ENCODE results near the gene LPP.

LPP gene

DNA sequence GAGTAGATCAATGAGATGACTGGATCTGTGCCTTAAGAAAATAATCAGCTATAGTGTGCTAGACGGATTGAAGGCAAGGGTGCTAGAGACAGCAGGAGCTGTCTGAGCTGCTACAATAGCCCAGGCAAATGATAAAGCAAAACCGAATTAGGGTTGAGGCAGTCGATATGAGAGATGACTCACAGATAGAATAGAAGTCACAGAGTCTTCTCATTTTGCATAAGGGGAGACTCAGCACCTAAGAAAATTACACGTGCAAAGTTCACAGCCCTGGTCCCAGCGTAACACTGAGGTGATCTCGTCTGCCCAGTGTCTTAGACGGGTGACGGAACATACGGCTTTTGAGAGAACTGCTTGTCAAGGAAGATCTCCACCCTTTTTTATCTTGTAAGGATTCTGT is 11.6 kb downstream of the LPP start:
- intact Hi-C loops (cut with DNase I): no loop called here
- DNase-seq: no peak

DNA sequence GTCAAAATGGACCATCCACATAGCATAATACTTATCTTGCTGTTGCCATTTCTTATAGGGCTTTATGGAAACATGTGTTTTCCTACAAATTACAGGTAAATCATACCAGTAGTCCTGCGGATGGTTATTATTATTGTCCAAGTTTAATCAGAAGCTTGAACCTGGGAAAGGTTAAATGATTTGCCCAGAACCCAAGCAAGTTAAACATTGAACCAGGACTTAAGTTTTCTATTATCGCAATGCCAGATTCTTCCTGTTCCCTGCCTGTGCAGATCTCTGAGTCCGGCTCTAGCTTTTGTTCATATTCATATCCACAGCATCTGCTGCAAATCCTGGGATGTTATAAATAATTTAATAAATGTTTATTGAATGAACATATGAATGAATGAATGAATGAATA is 12.5 kb downstream of the LPP start:
- intact Hi-C loops (cut with DNase I): no loop called here
- DNase-seq: no peak

DNA sequence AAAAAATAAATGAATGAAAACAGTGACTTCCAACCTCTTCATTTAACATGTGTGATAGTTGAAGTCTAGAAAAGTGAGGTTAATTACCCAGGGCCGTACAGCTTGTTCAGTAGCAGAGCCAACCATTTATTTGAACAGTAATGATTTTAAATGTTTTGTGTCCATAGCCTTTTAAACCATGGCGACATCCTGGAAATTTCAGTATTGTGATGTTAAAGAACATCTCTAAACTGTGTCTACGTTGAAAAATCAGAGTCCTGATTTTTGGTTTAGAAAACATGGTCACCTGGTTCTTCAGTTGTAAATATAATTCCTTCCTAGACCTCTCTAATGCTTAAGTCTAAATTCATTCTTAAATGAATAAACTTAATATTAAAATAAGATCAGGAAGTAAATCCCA is 14.2 kb downstream of the LPP start:
- DNase-seq: no peak
- intact Hi-C loops (cut with DNase I): no loop called here

DNA sequence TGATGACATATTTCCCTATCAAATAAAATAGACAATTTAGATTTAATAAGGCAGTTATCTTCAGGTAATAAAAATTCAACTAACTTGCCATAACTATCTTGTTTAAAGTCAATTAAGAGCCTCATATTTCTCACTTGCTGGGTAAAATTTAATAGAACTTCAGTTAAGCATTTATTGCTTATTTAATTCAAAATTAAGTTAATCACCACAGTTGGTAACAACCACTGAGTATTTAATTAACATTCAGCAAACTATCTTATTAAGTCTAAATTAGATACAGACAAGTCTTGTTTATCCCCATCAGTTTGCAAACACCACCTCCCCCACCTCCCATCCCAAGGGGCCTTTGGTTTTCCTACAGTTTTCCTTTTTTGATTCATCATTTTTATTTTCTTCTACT is 14.7 kb downstream of the LPP start:
- no peak for DNase-seq

DNA sequence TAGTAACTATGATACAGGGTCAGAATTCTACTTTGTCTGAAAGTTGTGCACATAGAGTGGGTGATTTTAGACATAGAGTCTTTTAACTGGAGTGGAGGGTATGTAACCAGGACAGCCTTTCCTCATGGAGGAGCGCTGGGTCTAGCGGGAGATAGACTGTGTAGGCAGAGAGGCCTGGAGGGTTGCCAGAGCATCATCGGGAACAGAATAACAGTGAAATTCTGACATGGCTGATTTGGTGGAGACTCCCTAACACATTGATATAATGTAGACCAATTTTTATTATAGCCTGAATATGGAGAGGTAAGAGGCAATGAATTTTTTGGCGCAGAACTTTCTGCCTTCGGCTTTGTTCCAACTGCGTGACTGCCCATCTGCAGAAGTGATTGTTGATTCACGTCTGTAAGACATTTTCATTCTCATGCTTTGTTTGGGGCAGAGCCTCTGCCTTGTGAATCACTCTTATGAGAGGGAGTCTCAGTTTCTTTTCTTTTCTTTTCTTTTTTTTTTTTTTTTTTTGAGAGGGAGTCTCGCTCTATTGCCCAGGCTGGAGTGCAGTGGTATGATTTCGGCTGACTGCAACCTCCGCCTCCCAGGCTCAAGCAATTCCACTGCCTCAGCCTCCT is 16.0 kb downstream of the LPP start:
- intact Hi-C loops (cut with DNase I): no loop called here
- DNase-seq: peak in 4 of 10 donors; percentile 19 to 56 (median 34)

More for the DNA sequence above, 14.7 kb downstream of the LPP start:
- intact Hi-C loops (cut with DNase I): no loop called here

DNA sequence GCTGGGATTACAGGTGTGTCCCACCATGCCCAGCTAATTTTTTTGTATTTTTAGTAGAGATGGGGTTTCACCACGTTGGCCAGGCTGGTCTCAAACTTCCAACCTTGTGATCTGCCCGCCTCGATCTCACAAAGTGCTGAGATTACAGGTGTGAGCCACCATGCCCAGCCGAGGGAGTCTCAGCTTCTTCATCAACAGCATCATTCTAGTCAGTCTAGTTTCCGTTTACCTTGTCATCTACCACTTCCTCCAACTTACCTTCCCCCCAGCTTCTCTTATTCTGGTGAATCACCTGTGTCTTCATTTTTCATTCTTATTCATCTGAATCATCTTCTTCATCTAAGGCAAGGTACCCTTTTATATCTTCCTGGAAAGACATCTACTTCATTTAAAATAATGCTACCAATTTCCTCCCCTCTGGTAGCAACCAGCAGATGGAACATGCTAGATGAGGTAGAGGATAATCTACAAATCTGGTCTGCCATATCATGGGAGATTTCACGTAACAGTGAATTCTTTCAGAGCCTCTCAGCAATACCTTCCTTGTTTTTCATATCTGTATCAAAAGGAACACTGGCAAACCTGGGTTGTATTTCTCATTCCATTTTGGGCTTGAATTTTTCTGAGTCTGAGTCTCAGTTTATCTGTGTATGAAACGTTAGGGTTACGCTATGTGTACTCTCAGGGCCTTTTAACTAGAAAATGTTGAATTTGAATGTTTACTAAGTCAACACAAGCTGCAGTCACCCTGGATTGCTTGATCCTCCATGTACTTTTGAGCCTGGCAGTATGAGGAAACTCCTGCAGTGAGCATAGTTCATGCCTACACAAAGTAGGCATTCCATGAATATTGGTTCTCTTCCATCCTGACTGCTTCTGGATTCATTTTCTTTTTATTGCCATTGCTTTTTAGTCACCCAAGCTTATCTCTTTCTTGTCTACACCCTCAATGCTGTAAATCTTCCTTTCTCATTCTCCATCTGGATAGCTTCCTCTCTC is 16.8 kb downstream of the LPP start:
- no peak for DNase-seq
- intact Hi-C loops (cut with DNase I): no loop called here

DNA sequence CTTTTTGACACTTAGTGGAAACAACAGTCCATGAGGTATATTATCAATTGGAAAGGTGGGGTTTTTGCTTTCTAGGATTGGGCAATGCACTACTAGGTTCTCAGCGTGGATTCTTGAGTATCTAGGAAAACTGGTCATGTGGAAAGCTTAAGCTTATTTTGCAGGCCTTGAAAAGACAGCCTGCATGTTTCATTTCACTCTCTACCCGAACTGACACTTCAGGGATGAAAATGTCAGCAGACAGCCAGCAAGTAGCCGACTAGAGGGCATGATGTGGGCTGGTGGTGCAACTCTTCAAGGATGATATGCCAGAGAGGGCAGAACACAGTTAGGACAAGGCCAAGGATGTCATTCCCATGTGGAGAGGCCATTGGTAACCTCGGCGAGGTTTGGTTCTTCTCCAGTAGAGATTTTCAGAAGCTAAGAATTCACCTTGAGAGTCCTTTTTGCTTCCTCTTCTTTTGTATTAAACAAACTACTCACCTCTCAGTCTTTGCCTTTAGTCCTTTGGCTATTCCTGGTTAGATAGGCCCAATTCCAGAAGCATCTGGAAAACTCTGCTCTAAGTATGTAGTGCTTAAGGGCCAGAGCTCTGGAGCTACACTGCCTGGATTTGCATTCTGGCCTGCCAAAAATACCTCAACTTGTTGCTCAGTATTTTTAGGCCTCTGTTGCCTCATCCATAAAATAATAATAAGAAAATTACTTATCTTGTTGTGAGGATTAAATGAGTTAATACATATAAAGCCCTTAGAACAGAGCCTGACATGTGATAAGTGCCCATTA is 17.9 kb downstream of the LPP start:
- intact Hi-C loops (cut with DNase I): no loop called here

DNA sequence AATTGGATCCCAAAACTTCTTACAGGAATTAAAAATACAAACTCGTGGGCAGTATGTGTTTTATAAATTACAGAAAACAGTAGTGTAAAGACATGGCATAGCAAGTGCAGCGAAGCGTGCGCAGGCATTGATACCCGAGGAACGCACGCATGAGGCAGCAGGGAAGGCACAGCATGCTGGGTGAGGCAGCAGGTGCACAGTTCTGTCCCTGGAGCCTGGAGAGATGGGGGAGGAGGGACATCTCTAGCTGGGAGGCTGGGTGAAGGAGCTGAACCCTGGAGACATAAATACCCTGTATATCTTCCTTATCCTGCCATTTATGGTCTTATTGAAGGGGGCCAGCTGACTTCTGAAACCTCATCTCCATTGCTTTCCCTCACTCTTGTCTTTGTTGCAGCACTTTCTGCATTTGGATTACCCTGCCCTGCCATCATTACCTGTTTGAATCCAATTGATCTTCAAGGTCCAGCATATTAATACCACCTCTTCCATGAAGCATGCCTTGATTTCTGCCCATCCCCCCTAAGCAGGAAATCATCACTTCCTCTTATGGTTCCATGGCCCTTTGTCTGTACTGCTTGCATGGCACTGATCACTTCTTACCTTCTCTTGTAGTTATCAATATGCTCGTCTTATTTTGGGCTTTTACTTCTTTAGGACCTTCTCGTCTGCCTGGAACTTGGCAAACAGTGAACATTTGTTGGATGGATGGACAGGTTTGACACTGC is 20.5 kb downstream of the LPP start:
- intact Hi-C loops (cut with DNase I): no loop called here
- peak in 1 of 10 donors; percentile 20 for DNase-seq

More for the DNA sequence above, 17.9 kb downstream of the LPP start:
- DNase-seq: no peak

DNA sequence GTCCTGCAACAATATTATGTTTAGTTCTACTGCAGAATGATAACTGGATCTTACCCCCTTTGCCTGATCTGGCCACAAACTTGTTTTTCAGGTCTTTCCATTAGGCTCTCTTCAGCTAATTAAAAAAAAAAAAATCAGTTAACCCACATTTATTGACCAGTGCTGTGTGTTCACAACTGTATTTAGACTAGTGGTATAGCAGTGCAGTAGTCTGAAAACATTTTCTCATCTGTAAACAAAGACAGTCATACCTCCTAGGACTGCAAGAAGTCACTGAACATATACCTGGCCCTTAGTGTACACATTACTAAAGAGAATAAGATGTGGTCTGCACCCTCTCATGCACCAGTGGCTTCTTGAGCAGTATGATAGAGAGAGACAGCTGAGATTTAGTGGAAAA is 22.5 kb downstream of the LPP start:
- DNase-seq: no peak
- intact Hi-C loops (cut with DNase I): no loop called here

DNA sequence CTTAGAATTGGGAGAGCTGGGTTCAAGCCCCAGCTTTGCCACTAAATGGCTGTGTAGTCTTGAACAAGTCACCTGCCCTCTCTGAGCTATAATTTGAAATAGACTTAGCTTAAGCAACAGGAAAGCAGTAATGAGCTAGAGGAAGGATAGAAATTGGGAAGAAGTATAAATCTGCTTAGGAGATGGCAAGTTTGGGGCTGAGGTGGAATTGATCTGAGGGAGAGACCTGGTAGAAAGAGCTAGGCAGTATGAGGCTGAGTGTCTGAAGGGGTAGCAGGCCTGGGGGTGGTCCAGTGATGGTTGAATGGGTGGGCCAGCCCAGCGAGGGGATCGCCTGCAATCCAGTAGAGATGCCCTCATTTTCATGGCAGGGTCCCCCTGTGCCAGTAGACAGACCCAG is 22.9 kb downstream of the LPP start:
- intact Hi-C loops (cut with DNase I): no loop called here
- no peak for DNase-seq

DNA sequence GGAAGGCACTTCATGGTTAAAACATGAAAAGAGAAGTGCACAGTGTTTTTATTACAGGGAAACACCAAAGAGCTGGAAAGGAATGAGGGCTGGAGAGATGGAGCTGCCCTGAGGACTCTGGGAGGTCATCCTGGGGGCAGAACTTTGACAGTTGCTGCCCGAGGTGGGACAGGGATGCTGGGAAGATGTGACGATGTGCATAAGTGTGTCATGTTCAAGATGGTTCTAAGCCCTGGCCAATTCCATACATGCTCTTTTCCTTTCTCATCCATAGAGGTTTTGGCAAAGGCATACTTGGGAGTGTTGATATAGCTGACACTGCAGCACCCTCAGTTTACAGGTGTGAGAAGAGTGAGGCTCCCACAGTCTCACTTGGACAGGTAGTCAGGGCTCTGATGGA is 23.8 kb downstream of the LPP start:
- no peak for DNase-seq
- intact Hi-C loops (cut with DNase I): no loop called here

DNA sequence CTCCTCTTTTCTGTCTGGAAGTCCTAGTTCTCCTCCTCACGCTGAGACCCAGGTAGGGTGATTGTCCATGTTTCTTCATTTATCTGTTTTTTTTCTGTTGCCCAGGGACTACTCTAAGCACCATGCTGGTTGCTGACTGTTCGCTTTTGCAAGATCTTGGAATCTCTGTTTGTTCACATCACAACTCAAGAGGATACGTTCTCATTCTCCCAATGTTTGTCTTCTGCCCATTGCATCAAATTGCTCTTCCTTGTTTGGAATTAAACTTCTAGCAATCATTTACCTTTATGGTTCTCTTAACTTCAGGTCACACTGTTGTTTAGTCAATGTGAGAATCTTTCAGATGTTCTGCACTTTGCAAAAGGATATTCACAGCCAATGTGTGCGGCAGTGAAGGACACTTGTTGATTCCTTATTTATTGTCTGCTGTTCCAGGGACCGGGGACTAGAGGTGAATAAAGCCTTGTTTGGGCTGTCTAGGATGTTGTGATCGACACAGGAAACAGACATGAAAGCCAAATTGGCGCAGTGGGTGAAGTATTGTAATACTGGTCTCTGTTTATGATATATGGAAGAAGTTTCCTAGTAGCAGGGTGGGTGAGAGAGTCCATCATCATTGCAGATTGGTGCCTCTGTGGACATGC is 24.5 kb downstream of the LPP start:
- no peak for DNase-seq
- intact Hi-C loops (cut with DNase I): no loop called here

DNA sequence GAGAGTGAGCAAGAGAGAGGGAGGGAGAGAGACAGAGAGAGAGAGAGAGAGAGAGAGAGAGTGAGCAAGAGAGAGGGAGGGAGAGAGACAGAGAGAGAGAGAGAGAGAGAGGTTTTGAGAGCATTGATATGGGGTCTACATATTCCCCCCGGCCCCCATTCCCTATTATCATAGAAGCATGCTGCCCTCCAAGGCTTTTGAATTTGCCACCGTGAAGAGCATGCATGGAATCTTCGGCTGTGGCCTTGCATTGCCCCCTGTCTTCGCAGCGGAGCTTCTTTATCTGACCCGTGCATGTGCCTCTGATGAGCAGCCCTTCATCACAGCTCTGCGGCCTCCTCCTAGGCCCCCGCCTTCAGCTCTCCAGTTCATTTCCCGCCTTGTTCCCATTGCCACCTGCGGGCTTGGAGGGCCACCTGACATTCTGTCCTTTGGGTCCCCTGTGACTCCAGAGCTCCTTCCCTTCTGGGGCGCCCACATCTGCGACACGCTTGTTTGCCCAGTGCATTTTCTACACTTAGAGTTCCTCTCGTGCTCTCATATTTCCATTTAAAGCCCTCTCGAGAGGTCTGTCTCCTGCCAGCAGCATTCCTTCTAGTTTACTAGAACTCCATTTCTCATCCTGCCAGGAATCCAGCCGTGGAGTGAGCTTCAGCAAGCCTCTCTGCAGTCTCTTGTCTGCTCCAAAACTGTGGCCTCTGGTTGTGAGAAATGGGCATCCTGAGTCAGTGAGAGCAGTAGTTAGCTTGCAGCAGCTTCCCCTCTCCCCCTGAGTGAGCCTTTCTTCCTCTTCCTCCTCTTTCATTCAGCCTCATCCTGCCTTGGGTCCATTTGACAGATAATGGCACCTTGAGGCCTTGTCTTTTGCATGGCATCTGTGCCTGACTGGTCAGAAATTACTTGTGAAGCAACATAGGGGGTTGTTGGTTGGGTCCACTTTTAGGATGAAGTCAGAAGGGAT is 25.3 kb downstream of the LPP start:
- DNase-seq: no peak
- intact Hi-C loops (cut with DNase I): no loop called here

DNA sequence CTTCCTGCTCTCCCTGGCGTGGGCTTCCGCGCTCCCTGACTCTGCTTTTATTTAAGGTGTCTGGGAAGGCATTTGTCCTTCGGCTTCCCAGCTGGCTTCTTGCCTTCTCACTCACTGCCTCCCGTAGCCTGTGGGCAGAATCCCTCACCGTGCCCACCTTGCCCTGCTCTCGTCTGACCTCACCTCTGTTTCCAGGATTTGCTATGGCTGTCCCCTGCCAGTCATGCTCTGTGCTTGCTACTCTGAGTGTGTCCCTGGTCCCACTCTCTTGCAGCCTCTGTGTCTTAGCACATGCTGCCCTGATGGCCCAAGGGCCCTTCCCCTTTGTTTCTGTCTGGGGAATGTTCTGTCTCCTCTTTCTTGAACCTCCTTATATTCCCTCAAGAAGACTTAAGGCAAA is 26.2 kb downstream of the LPP start:
- intact Hi-C loops (cut with DNase I): no loop called here
- peak in 1 of 10 donors; percentile 79 for DNase-seq

DNA sequence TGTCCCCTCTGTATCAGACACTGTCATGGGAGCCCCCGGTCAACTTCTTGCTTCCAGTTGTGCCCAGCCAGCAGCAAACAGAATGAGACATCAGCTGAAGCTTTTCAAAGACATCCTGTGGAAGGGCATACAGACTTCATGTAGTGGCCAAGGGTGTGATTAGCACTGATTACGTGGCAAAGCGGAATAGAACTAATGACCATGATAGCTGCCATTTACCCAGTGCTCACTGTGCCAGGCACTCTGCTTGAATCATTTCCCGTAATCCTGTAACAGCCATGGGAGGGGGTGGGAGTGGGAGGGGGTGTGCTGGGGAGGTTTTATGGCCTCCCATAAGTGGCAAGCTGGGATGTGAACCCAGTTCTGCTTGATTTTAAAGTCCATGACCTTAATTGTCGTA is 29.5 kb downstream of the LPP start:
- no peak for DNase-seq
- intact Hi-C loops (cut with DNase I): no loop called here

DNA sequence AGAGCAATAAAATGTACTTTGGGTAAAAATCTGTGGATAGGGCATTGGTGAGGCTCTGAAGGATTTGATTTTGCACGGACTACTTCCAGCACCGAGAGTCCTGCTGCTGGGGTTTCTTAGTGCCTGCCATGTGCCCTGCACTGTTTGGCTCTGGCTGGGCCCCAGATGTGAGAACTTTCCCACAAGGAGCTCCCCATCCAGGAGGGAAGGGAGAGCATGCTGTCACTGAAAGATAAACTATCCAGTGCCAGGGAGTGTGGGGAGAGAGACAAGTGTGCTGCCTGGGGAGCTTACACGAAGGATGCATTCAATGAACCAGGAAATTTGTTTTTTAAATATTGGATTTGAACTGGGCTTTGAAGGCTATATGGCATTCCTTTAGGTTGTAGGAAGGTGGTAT is 30.2 kb downstream of the LPP start:
- intact Hi-C loops (cut with DNase I): no loop called here
- DNase-seq: no peak

DNA sequence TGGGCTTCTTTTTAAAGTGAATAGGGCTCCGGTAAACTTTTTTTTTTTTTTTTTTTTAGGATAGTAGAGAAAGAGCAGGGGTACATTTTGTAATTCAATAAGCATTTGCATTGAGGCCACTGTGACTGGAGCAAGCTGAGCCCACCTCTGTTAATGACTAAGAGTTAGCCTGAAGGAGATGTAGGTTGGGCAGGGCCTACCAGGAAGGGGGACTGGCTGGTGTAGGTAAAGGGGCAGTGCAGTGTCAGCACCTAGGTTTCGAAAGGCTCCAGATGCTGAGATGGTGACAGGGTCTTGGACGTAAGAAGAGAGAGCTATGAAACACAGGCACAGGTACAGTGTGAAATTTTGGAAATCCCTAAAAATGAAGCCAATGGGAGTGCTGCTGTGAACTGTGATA is 30.7 kb downstream of the LPP start:
- intact Hi-C loops (cut with DNase I): no loop called here
- no peak for DNase-seq

DNA sequence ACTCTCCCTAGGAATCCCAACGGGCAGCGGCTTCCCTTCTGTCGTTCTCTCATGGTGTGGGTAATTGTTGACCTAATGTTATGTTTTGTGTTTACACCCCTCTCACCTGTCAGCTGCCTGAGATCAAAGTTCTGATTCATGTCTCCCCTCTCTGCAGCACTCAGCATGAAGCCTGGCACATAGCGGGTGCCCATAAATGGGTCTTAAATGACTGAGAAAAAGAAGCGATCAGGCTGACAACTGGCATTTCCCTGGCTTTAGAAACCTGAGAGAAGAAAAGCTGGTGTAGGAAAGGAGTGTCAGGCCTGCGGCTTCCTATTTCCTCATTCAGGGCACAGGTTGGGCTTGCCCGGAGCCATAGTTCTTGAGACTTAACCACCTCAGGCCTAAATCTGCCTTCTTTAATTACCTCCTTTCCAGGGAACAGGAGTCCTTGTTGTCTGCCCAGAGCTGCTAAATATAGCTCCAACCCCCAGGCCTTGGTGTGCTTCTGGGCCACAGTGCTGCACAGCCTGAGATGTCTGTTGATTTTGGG is 31.8 kb downstream of the LPP start:
- intact Hi-C loops (cut with DNase I): no loop called here
- no peak for DNase-seq

DNA sequence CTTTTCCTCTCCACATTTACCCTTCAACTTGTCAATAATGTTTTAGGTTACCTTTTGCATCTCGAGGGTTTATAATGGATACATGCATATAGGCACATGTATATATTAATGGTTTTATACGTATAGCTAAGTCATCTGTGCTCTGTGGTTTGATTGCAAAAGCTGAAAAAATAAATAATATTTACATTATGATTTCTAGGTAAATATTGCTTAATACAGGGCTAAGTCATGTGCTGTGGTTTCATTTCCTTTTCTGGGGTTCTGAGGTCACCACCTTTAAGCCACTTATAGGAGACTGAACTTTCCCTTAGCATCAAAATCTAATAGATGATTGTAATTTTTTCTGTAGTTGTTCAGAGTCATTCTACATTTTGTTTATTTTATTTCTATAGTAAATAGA is 33.1 kb downstream of the LPP start:
- DNase-seq: no peak
- intact Hi-C loops (cut with DNase I): no loop called here

Measured in posterior cingulate gyrus (tissue), 11 donors.